ENCODE results near the gene PAFAH2.
A peak's percentile ranks its signal among the peaks of the same experiment; 100 is the strongest.

PAFAH2 gene

DNA sequence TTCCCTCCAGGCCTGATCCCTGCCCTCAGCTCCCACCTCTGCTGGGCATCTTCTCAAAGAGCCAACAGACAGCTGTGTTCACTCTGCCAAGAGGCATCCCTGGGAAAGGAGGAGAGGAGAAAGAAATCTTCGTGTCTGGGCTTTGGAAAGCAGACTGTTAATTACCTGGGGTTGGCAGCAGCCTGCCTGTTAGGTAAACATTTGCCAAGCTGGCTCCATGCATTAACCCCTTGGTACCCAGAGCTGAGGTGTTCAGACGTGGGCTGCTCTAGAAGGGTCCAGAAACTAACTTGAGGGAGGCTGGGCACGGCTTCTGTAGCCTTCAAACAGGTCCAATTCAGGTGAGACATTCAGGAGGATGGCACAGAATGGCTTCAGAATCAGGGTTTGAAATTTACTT lies 15.0 kb upstream of the PAFAH2 start:
- DNase-seq (ENCODE audit: low read depth): no peak
- no peak overlapping the region for H3K4me3 ChIP-seq (ENCODE audit: low read depth, low read length)
- TF ChIP-seq, protein P1, sequence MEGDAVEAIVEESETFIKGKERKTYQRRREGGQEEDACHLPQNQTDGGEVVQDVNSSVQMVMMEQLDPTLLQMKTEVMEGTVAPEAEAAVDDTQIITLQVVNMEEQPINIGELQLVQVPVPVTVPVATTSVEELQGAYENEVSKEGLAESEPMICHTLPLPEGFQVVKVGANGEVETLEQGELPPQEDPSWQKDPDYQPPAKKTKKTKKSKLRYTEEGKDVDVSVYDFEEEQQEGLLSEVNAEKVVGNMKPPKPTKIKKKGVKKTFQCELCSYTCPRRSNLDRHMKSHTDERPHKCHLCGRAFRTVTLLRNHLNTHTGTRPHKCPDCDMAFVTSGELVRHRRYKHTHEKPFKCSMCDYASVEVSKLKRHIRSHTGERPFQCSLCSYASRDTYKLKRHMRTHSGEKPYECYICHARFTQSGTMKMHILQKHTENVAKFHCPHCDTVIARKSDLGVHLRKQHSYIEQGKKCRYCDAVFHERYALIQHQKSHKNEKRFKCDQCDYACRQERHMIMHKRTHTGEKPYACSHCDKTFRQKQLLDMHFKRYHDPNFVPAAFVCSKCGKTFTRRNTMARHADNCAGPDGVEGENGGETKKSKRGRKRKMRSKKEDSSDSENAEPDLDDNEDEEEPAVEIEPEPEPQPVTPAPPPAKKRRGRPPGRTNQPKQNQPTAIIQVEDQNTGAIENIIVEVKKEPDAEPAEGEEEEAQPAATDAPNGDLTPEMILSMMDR (conservative IDR thresholded peaks at IDR 0.05; ENCODE audit: low read depth, low read length): no peak

DNA sequence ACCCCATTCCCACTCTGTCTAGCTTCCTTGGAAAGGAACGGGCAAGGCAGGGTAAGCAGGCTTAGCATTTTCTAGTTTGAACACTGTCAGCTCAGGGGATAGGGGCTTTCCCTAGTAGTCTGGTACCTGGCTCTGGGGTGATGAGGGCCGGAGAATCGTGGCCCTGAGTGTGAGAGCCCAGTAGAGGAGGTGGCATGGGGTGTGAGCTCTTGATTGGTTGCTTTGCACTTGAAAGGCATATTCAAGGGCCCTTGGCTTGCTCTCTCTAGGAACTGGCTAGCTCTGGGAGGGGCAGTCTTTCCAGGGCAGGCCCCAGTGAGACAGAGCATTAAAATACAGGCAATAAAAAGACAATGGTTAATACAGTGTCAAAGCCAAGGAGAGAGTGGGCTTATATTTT lies 13.0 kb upstream of the PAFAH2 start:
- TF ChIP-seq, protein P1 (conservative IDR thresholded peaks at IDR 0.05; ENCODE audit: low read depth, low read length): no peak
- no peak for DNase-seq (ENCODE audit: low read depth)
- H3K4me3 ChIP-seq (ENCODE audit: low read depth, low read length): no peak overlapping the region

DNA sequence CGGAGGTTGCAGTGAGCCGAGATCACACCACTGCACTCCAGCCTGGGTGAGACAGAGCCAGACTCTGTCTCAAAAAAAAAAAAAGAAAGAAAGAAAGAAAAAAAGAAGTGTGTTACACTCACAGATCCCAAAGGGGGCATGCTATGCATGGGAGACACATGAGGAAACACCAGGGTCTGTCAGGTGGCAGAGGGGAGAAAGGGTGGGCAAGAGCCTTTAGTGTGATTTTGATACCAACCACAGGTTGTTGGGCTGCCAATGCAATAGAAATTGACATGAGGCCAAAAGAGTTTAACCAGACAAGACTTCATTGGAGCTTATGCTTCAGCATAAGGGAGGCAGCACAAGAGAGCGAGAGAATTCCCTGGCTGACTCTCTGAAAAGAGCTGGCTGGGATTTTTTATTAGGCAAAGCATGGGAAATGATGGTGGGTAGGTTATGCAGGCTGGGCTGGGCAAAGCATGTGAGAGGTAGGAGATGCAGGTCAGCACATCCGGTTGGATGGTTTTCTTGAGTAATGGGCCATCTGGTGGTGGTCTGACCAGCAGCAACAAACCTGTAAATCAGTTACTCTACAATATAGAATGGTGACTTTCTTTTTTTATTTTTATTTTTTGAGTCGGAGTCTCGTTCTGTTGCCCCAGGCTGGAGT lies 12.1 kb upstream of the PAFAH2 start:
- no peak for DNase-seq (ENCODE audit: low read depth)
- H3K4me3 ChIP-seq (ENCODE audit: low read depth, low read length): no peak overlapping the region
- TF ChIP-seq, protein P1 (conservative IDR thresholded peaks at IDR 0.05; ENCODE audit: low read depth, low read length): peak; percentile 23

- TF ChIP-seq, protein P1 (conservative IDR thresholded peaks at IDR 0.05; ENCODE audit: low read depth, low read length): no peak
- DNase-seq (ENCODE audit: low read depth): no peak
These were observed 8.8 kb upstream of the PAFAH2 start for GRCh38 chr1:26006710-26007109.

GRCh38 chr1:26005434-26006105 lies 7.7 kb upstream of the PAFAH2 start:
- no peak for DNase-seq (ENCODE audit: low read depth)
- TF ChIP-seq, protein P1 (conservative IDR thresholded peaks at IDR 0.05; ENCODE audit: low read depth, low read length): no peak

More at GRCh38 chr1:26006710-26007109, 8.8 kb upstream of the PAFAH2 start:
- H3K4me3 ChIP-seq (ENCODE audit: low read depth, low read length): no peak overlapping the region

GRCh38 chr1:26003756-26004155 lies 5.9 kb upstream of the PAFAH2 start:
- TF ChIP-seq, protein P1 (conservative IDR thresholded peaks at IDR 0.05; ENCODE audit: low read depth, low read length): no peak
- no peak overlapping the region for H3K4me3 ChIP-seq (ENCODE audit: low read depth, low read length)
- DNase-seq (ENCODE audit: low read depth): no peak

More at GRCh38 chr1:26005434-26006105, 7.7 kb upstream of the PAFAH2 start:
- H3K4me3 ChIP-seq (ENCODE audit: low read depth, low read length): no peak overlapping the region

- no peak overlapping the region for H3K4me3 ChIP-seq (ENCODE audit: low read depth, low read length)
- no peak for DNase-seq (ENCODE audit: low read depth)
- TF ChIP-seq, protein P1 (conservative IDR thresholded peaks at IDR 0.05; ENCODE audit: low read depth, low read length): no peak
These were observed 5.4 kb upstream of the PAFAH2 start for GRCh38 chr1:26003262-26003661.

Measured in choroid plexus epithelial cell (primary cell).